Sigmoid colon (tissue), 4 donors: Measurements from ENCODE around the gene KIF17.

Experiments used
- CTCF ChIP-seq, 4 experiments: fragments of 450-650 bp in 3 of 4; fragments of 200-600 bp in 1 of 4; IDR thresholded peaks; one replicate each; pipeline ENCODE4 v1.5.1; 2016 to 2019; ENCODE audit warnings: antibody characterized with exemption in 4 of 4, mild to moderate bottlenecking in 3 of 4, moderate library complexity in 2 of 4
- EP300 ChIP-seq, 4 donors: sonication (generic); formaldehyde crosslinking; IDR thresholded peaks; one replicate each; pipeline ENCODE4 v1.6.1; 2017; ENCODE audit warnings: antibody characterized with exemption in 4 of 4

GRCh38 chr1:20696397-20697333, 21.1 kb downstream of the KIF17 start:
- TF ChIP-seq CTCF (IDR thresholded peaks at IDR 0.05) (peak; percentile 83 to 98 (median 94)), EP300 (IDR thresholded peaks at IDR 0.05) (no peak)
